HUDEP-2 (cell line): ENCODE results near the gene CAMK2D.
"Not testable (repeated sequence)": the region's sequence is repeated elsewhere in the genome, so short reads cannot be mapped to it uniquely, and the experiment has no call there.

Experiments used
- DNase-seq, 76 experiments: peaks; one replicate each; lab custom pipeline; 2025; ENCODE audit not compliant: unreplicated experiment in 76 of 76; lab: John Stamatoyannopoulos, UW

CAMK2D gene

DNA sequence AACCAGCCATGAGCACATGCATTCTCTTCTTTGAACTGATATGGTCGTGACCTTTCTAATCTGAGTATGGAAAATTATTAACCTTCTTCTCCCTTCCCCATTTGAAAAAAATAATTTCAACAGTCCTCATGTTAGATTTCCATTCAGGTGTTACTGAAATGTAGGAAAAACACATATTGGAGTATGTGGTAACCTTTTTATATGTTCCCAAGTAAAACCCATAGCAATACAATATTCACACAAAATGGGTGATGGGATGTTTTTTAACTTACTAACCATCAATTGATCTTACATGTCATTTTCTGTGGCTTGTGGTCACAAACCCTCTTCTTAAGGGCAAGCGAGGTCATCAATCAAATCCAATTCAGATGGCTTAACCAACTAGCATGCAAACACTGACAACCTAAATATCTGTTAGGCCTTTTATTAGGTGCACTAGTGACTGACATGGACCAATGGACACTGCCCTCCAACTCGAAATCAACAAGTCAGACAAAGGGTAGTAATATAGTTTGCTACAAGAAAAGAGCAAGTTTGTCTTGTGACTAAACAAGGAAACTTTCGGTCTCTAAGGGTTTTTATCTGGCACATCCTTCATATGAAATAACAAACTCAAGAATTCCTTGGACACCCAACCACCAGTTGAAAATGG lies 74.3 kb downstream of the CAMK2D start:
- DNase-seq = no peak

DNA sequence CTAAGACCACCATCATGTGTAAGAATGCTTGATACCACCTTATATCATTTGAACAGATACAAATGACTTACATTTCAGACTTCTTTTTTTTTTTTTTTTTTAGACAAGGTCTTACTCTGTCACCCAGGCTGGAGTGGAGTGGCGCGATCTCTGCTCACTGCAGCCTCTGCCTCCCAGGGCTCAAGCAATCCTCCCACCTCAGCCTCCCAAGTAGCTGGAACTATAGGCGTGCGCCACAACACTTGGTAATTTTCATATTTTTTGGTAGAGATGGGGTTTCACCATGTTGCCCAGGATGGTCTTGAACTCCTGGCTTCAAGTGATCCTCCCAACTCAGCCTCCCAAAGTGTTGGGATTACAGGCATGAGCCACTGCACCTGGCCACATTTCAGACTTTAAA lies 76.4 kb downstream of the CAMK2D start:
- not testable (repeated sequence) for DNase-seq

DNA sequence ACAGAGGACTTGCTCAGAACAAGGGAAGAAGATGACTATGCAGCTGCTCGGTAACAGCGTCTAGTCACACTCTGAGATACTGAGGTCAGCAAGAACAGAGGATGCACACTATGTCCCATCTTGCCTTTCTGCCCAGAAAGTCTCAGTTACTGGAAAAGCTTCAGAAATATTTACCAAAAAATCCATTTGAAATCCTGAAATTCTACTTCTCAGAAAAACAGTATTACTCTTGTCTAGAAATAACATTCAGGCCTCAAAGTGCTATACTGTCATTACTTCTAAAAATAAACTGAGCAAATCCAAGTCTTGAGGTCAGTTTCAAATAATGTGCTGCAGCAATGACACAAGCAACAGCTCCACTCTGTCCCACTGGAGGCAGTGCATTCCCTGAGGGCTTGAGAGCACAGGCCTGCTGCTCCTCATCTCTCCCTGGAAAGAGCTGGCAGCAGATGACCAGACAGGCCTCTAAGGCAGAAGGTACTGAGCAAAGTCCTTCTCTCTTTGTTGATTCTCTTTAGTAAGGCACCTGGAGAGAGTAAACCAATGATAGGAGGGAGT lies 76.9 kb downstream of the CAMK2D start:
- no peak for DNase-seq

DNA sequence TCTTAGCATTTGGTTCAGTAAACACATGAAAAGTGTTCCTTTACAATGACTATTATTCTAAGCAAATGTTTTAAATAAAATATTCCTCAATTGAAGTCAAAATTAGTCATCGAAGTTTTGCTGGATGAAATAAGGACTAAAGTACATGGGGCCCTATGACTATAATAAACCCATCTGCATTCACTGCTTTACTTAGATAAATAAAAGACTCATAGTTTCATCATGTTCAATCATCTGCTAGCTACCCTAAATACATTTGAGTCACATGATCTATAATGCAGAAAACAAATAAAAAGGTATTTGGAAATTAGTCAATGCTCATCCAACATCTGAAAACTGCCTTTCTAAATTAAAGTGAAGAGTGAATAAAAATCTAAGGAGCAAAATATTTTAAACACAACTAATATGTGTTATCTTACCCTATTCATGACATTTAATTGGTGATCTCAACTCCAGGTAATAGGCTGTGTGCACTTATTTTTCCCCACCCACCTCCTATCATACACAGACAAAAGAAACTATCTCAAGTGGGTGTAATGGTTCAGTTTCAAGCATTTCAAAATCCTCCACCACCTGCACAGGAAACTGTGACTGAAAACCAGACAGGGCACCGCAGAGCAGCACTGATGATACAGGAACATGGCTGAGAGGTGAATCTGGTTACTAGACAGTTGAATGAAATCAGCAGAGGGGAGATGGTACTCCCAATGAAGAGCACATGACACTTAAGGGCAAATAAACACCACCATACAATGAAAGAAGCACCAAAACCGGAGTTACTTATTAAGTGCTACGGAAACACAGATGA lies 78.6 kb downstream of the CAMK2D start:
- DNase-seq = no peak

DNA sequence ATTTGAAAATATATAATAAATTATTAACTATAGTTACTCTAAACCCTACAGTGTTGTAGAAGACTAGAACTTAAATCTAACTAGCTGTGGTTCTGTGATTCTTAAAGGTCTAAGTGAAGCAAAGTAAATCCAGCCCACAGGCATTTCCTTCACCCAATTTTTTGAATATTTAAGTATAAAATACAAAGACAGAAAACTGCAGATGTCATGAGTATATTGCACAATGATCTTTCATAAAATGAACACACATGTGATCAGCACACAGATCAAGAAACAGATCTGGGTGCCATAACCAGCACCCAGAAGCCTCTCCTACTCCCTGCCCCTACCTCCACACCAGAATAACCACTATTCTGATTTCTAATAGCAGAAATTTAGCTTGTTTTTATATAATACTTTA lies 82.9 kb downstream of the CAMK2D start:
- DNase-seq = no peak

DNA sequence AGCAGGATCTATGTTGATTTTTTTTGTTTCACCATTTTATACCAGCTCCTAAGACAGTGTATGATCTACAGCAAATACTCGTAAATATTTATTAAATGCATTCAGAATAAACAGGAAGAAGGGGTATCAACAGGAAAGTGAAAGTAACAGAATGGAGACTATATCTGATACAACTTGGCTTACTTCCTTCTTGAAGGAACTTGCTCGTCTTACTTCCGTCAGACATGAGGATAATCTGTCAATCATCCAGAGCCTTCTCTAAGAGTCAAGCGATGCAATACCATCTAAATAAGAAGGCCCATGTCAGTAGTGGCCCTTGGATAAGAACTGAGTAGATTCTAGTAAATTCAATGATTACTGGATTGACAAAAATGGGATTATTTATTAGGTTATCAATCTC lies 84.2 kb downstream of the CAMK2D start:
- DNase-seq = no peak

DNA sequence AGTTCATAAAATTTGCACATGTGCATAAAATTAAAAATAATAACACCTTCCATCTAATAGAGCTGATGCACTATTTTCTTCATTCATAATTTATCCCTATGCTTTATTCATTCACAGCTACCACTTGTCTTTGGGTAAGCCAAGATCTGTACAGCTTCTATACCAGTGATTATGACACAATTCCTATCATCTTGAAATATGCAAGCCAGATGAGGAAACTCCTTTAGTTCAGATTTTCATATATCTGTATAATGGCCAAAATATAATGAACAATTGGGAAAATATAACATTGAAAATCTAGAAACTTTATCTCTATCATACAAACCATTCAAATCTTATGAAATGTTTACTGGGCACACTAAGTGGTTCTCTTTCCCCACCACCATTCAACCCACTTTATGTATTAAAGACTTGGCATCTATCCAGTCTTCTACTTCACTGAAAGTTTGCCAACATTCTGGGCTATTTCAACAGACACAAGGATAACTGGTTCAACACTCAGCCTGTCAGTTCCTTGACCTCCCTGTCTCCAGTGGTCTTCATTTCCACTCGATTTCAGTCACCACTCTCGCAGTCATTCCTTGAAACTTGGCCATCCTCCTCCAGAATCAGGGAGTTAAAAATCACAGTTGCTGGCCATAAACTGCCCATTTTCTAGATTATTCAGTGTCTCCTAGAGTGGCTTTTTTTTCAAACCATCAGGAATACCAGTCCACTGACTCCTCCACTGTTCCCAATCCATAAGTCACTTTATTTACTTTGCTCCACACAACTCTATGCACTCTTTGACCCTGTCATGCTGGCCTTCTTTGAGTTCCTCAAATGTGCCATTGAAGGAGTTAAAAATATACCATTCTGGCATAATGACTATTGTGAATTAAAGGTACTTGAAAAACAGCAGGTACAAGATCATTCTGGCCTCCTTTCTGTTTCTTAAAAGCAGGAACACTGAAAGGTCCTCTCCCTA lies 85.5 kb downstream of the CAMK2D start:
- DNase-seq = no peak

DNA sequence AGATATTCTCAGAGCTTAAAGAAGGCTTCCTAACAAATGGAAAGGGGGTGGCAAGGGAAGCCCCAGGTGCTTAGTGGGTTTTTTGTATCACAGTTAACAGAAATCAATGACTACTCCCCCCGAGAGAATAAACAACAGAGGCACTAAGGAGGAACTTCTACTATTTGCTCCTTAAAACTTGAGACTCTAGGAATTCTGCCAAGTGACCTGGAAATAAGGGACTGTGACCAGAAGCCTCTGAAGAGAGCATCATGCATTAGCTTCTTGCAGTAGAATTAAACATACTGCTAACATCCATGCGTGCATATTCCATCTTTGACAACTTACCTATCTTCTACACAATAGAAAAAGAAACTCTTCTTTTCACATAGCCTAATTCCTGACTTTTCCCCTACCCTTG lies 86.8 kb downstream of the CAMK2D start:
- no peak for DNase-seq

DNA sequence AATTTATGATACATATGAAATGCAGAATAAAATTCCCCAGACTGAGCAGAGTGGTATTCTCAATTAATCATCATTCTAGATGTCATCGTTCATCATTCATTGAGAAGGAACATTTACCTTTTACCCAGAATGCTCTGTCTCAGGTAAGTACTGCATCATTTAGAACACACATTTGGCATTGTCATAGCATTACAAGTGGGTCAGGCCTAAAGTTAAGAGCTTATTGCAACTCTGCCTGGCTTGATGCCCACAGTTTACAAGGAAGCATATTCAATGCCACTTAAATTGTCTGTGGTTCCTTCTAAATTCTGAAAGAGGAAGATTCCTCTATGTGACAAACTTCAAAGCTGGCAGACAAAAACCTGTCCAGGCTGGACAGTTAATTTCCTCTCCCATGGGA lies 87.3 kb downstream of the CAMK2D start:
- no peak for DNase-seq

DNA sequence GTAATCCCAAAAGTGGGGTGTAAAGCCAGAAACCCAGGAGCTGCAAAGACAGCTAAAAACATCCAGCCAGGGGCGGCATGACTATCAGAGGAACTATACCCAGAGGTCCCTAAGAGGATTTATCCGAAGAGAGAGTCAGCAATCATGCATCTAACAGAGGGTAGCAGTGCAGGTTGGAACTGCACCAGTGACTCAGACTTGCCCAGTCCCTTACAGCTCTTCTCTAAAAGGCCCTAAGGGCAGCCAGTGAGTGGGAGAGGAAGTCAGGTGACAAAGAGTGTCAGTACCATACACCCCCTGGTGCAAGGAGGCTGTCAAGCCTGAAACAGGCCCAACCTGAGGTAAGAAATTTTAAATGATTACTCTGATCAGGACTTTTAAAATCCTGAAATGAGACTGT lies 88.1 kb downstream of the CAMK2D start:
- DNase-seq = no peak

DNA sequence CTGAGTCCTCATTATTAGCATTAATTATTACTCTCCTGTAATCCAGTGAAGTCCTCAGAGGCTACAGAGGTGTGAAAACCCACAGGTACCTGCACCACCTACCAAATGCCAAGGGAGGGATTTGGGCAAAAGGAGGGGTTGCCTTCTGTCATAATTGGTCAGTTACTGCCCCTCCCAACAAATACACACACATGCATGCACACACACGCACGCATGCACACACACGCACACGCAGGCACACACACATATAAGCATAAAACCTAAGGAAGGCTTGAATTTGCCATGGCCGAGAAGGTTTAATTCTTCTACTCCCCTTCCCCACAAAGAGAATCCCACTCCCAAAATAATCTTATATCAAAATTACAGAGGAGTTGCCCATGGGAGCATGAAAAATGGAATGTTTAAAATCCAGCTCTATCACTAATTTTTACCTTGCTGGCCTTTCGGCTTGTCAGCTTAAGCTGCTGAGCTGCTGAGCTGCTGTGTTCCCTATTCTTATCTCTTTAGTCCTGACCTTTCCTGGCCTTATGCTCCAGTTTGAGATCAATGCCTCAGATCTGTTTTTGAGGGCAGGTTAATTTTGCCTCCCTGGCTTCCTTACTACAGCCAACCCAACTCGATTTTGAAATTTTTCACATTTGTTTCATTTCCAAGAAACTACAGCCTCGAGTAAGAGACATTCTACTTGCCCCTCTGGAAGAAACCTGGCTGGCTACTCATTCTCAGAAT lies 95.0 kb downstream of the CAMK2D start:
- DNase-seq = no peak

DNA sequence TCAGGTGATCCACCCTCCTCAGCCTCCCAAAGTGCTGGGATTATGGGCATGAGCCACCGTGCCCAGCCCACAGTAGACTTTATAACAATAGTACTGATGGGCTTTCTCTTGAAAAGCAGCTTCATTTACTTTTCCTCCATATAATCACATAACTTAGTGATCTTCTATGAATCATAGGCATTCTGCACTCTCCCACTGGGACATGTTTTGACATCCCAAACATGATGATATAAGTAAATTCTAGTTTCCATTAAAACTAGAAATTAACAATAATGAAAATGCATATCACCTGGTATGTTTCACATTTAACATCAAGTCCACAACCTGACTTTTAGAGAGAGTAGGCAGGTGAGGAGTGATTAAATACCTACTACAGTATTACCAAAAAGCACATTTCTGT lies 96.5 kb downstream of the CAMK2D start:
- no peak for DNase-seq

DNA sequence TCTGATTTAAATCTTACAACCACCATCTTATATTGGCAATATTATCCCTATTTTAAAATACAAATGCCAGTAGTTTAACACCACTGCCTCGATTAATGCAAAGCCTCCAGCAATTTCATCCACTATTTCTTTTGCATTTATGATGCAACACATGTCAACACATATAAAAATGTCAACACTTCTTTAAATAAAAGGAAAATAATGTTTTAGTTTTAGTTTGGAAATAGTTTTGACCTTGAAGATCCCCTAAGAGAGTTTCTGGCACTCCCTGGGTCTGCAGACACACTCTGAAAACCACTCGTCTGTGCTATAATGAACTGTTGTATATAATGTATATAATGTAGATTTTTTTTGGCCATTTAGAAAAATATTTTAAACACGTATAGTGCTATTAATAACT lies 99.0 kb downstream of the CAMK2D start:
- DNase-seq = no peak

DNA sequence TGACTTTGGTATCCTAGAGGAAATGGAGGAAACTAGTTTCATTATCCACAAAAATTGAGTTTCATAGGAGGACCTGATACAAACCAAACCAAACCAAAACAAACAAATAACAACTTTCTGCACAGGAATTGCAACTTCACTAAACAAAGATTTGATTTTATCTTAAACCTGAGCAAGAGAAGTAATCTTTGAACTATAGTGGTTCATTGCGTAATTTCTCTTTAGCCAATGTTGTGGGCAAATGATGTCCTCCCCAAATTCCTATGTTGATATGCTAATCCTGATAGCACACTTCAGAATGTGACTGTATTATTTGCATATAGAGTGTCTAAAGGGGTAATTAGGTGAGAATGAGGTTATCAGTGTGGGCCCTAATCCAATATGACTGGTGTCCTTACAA lies 102.4 kb downstream of the CAMK2D start:
- no peak for DNase-seq

DNA sequence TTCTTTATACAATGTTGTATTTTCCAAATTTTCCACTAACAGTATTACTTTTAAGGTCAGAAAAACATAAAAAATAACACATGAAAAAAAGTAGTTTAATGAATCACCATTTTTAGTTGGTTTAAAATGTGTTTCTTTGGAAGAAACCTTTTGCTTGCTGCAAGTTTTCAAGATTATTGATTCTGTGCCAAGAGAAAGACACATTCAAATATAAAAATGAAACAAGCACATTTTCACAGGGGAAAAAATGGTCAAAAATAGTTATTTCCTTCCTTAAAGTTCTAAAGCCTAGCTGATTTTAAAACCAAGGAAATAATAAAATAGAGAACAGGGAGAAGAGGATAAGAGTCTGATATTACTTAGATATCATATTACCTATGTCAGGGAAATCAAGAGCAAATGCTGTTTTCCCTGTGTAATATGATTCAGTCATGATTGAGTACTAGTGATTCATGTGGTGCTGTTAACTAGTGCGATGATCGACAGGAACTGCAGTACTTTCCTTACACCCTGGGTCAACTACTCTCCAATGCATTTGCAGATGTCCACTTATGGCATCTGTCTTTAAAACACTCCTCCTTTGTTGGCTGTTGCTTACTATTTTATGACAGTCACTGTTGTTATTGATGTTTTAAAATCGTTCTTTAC lies 103.8 kb downstream of the CAMK2D start:
- no peak for DNase-seq

DNA sequence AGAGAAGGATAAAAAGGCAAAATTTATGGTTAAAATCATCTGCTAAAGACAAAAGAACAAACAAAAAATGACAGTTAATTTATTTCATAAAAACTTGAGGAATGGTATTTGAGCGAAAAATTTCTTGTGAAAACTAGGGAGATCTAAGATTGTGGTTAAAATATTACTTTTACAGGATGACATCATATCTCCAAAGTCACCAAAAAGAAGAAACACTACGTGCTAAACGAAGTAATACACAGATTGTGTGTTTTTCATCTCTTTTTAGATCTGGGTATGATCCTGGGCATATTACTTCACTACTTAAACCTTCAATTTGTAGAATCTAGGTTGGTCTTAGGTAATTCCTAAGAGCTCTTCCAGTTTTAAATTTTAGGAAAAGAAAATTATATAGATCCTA lies 107.7 kb downstream of the CAMK2D start:
- DNase-seq = no peak

DNA sequence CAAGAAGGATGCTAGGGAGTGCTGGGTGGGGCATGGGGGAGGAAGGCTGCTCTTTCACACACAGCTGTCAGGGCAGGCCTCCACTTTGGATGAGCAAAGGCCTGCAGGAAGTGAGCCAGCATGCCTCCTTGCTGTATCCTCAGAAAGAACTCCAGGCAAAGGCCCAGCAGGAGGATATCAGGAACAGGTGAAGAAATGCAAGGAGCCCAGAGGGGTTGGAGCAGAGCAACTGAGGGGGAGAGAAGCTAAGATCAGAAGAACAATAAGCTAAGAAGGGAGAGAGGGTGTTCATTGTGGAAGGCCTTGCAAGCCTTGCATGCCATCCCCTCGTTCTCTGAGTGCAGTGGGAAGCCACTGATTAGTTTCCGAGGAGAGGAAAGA lies 115.1 kb downstream of the CAMK2D start:
- DNase-seq = no peak

DNA sequence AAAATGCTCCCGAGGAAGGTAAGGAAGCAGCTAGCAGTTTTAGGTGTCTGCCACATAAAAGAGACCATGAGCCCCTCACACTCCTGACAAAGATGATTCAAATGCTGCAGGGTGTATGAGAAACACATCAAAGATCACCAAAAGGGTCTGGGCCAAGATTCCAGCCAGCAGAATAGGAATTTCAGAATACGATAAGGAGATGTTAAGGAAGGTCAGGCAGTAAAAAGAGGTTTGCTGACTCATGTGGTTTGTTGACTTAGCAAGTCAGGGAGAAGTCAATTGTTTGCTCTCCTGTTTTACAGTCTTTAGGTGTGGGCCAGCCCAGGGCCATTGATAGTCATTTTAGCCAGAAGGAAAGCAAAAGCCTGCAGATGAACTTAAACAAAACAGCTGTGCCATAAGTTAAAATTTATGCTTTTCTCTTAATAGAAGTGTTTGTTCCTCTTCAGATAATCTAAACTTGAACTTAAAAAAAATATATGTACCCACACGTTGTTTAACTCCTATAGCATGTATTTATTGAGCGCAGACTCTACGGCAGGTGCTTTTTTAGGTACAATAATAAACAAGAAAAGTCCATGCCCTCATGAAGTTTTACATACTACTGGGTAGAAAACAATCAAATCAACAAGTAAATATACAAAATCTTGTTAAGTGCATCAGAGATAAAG lies 115.6 kb downstream of the CAMK2D start:
- no peak for DNase-seq

DNA sequence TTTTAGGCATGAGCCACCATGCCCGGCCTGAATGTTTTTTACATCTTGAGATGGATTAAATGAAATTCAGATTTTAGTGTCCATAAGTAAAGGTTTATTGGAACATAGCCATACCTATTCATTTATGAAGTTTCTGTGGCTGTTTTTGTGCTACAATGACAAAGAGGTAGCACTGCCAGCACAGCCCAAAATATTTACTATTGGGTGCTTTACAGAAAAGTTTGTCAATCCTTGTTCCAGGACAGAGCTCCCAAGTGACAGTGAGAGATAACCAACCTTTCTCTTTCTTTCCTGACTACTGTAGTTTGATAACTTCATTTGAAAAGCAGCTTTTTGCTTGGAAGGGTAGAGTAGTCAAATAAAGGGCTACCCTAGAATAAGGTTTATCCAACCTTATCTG lies 116.2 kb downstream of the CAMK2D start:
- no peak for DNase-seq
